T-helper 2 cell (primary cell): ENCODE results near the gene IQGAP2.

ENCODE experiments used
- DNase-seq, 5 experiments: peaks; one replicate each; pipeline versions ENCODE4 v3.0.0 to v3.0.0-alpha.2; 2012 to 2022

Gene IQGAP2

DNA sequence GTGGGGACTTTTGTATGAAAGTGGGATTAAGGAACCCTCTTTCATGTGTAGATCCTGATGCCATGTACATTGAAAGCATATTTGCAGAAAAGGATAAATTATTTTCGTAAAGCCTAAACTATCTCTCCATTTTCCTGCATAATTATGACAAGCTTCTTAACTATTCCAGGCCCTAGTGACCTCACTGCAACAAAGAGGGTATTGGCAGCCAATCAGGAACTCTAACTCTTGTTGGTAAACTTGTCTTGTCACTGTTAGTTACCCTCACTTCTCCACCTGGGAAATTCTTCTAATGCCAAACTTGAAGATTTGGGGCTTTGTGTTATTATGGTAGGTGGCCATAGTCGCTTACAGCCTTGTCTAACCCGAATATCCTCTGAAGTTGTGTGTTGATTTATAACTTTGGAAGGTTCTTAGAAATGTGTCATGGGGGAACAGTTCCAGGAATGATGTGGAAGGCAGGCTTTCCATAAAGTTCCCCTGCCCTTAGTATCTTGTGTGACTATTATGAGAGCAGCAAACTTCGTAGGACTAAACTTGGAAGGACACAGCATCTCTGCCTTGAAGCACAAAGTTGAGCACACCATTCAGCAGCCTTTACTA, 52.5 kb downstream of the IQGAP2 start:
- no peak for DNase-seq

DNA sequence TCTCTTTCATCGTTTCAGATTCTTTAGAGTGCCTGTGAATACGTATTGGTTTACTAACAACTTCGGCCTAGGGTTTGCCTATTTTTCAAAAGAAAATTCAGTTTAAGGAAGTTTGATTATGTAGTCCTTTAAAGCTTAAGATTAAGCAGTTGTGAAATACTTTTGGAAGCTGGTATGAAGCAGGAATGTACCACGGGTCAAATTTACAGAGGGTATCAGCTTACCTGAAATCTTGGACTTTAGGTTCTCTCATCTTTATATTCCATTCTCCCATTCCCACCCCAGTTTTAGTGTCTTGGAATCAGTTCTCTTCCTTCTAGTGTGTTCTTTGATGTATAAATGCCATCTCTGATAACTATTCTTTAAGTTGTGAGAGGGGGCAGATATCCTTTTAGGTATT, 53.2 kb downstream of the IQGAP2 start:
- no peak for DNase-seq

DNA sequence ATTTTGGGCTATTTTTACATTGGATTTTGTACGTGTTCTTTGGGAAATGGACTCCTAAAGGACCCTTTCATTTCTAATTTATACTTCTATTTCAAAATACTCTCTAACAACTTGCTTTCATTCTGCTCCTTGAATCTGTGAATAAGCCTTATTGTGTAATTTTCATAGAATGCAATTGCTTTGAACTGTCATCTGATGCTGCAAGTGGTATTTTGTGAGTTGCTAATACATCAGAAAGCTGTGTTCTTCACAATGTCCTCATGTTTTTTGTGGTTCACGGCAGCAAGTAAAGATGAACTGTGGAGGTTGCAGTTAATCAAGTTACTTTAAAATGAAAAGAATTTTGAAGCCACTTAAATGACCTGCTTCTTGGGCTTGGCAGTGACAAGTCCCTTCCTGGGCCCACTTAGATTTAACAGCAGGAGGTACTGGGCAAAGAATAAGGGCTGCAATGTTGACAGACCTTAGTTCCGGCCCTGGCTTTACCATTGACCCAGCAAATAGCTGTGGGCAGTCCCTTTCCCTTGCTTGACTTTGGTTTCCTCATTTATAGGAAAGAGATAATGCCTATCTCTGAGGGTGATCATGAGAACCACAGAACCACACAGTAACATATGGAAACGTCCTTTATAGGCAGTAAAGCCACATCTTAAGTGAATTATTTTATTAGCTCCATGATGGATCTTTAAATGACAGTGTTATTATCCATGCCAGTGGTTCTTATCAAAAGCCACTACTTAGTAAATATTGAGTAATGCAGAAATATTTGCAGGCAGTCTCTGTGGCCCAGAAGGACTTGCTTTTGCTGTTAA, 54.8 kb downstream of the IQGAP2 start:
- peak in 1 of 5 experiments; percentile 21 for DNase-seq

DNA sequence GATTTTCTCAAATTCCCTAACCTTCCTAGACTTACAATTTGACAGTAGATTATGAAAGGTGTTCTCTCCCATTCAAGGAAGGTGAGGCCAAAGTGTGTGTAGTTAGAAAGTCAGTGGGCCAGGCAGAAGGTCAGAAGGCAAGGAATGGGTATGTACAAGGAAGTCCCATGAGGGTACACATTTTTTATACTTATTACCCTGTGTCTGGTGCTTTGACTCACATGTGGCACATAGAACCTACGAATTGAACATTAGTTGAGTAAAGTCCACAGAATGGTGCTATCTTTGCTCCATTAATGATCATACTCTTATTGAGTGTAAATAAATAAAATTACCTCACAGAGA, 55.4 kb downstream of the IQGAP2 start:
- DNase-seq: no peak

DNA sequence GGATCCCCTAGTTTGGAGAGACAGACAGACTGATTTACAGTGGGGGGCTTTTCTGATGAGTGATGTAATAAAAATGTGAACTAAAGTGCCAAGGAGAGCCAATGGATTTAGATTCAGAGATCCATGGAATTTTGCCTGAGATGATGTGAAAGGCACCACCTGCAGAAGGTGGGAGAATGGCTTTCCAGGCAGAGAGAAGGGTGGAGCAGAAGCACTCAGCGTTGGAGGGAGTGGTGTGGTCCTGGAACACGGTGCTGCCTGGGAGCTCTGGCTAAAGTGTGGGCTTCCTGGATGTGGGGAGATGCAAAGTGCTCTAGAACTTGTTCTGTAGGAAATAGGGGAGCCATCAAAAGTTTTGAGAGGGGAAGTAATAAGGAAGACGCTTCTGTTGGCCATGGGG, 57.0 kb downstream of the IQGAP2 start:
- no peak for DNase-seq

DNA sequence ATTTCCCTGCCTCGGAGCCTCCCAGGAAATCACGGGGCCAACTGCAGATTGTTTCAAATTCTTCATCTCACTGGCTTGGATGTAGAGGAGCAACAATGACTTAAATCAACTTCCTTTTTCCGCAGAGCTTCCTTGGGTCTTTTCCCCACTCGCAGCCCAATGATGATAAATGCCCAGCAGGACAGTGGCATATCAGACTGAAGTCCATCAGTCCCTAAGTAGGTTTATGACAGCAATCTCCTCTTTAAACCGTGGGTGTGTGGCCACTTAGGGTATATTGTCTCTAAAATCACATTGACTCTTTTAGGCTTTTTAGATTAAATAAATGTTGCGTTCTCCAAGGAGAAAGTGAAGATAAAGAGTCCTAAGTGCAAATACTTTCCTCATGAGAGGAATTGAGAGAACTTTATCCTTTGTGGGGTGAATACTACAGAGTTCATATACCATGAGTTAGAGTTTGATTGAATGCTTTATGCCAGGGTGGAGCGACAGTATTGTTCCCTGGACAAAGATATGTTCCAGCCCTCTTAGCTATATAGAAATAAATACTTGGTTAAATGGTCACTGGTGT, 59.1 kb downstream of the IQGAP2 start:
- no peak for DNase-seq

DNA sequence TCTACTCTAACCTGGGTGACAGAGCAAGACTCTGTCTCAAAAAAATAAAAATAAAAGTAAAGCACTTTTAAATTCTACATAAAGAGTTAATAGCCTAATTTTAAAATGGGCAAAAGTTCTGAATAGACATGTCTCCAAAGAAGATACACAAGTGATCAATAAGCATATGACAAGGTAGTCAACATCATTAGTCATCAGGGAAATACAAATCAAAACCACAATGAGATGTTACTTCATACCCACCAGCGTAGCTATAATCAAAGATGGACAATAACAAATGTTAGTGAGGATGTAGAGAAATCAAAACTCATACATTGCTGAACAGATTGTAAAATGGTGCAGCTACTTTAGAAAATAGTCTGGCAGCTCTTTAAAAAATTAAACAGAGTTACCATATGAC, 64.1 kb downstream of the IQGAP2 start:
- DNase-seq: no peak

DNA sequence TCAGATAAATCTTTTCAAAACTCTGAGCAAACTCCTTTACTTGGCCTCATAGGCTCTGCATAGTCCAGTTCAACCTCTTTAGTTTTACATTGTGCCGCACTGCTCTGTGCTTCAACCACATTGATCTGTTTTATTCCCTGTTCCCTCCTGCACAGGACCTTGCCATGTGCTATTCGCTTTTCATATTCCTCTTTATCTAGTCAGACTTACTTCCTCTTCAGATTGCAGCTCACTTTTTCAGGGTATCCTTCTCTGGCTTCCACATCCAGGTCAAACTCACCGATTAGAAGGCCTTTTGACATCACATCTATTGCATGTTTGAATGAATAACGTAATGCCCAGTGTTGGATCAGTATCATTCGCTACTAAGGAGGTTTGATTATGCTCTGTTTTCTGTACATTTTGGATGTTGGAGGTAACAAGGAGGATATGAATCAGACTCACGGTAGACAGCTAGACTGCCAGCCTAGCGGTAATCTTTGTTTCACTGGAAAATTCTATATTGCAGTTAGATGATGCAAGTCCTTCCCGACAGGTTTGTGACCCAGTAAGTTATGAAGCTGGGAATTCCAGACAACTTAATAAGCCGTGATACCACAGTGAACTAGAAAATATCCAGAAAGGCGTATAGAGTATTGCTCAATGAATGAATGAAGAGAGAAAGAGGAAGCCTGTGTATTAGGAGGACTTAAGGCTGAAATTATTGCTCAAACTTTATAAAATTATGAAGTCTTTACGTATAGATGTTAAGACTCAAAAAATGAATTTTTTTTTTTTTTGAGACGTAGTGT, 65.7 kb downstream of the IQGAP2 start:
- no peak for DNase-seq

DNA sequence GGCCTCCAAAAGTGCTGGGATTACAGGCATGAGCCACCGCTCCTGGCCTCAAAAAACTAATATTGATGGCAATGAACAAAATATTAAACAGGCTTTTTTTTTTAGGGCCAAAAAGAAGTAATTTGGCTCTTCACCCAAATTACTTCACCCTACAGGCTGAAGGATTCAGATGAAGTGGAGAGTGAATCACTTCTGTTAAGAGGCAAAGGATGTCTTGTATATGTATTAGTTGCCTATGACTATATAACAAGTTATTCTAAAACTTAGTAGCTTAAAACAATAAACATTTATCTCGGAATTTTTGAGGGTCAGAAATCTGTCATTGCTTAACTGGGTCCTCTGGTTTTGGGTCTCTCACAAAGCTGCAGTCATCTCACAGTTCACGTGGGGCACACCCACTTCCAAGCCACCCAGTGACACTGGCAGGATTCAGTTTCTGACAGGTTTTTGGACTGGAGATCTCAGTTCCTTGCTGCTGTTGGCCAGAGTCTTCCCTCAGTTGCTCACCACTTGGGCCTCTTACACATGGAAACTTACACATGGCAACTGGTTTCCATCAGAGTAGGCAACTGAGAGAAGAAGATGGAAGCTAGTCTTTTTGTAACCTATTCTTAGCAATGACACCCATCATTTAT, 66.7 kb downstream of the IQGAP2 start:
- DNase-seq: no peak

DNA sequence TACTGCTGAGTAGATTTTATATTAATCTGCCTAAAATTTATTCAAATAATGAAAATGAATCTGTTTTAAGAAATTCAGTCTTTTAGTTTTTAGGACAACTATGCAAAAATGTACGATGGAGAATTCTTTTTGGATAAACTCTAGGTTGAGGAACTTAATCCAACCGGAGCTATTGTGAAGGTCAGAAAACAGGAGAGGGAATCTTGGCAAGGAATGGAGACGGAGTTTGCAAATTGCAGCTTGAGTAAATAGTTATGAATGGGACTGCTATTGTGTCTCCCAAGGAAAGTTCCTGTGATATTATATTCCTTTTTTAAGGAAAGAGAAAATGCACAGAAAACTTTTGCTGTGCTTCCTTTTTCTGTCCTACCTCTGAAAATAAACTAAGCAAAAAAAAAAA, 67.9 kb downstream of the IQGAP2 start:
- no peak for DNase-seq

DNA sequence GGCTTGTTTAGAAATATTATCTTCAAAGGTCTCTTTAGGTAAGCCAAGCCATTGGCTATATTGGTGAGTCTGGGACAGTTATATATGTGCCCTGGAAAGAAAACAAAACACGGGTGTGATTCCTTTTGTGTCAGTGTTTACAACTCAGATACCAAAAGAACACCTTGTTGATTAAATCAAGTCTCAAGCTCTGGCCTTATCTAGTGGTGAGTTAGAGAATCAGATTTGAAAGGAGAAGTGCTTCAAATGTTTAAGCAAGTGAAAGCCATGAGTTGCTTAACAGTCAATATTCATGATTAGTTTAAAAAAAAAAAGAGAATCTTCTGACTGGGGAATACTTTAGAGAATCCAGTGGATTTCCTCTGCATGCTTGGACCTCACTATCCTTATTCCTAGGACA, 68.3 kb downstream of the IQGAP2 start:
- peak in 1 of 5 experiments; percentile 75 for DNase-seq

DNA sequence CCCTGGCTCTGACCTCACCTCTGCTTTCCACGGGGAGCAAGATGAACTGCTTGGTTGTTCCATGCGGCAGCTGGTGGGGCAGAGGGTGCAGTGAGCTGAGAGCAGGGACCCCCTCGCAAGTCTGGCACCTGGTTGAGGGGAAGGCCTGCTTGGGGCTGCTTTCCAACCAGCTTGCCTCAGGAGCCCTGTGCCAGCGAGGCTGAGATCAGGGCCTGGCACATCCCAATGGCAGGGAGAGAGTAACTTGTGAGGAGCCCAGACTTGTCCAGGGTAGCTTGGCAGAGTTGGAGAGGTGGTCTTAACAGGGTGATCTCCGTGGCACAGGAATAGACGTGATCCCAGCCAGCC, 68.9 kb downstream of the IQGAP2 start:
- no peak for DNase-seq

DNA sequence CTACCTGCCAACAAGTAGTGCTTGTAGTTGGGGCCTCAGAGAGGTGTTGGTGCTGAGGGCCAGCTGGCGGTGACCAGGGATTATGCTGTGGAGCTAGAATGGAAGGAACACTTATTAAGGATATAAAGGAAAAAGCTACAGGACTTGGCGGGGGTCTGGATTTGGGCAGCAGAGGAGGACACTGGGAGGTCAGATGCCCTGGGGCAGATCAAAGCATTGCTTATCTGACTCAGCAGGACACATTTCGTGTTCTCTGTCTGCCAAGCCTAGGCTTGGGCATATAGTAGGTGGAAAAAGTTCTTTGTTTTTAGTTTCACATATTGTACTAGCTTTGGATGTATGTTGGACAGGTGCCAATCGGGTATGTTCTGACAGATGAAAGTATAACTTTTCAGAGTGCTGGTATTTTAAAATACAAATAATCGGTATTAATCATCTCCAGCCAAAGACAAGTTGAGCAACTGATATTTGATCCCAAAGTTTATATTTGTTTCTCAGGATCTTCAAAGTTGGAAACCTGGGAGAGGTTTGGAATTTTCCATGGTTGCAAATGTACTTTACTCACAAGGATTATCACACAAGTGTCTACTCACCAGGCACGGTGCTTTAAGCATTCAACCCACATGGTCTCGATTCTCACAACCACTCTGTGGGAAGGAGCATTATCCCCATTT, 69.4 kb downstream of the IQGAP2 start:
- peak in 1 of 5 experiments; percentile 44 for DNase-seq

DNA sequence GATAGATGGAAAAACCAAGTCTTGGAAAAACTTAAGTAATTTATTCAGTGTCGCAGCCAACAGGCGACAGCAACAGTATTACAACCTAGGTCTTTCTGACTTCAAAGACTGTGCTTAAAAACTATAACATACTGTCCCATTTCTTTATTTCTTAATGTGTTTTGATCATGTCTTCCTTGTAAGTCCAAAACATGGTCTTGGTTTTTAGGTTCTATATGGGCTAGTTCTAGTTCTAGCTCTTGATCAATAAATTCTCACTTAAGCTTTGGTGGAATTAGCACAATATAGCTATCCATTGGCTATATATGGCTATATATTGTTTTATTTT, 69.9 kb downstream of the IQGAP2 start:
- DNase-seq: no peak

DNA sequence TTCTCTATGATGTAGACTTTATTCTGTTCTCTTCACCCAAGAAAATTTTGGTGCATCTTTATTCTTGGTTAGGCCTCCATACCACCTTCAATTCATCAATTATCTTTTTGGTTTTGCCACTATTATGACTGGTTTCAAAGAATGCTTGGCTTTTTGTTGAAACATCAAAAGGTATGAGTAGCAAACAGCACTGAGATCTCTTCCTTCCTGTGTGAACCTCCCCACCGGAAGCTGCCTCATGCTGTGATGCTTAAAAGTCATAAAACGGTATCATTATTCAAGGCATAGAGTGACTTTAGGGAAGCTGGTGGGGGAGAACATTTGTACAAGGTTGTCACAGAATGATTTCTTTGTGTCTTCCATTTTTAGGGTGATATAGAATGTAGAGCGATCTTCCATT, 70.6 kb downstream of the IQGAP2 start:
- DNase-seq: peak in 4 of 5 experiments; percentile 40 to 93 (median 62)

DNA sequence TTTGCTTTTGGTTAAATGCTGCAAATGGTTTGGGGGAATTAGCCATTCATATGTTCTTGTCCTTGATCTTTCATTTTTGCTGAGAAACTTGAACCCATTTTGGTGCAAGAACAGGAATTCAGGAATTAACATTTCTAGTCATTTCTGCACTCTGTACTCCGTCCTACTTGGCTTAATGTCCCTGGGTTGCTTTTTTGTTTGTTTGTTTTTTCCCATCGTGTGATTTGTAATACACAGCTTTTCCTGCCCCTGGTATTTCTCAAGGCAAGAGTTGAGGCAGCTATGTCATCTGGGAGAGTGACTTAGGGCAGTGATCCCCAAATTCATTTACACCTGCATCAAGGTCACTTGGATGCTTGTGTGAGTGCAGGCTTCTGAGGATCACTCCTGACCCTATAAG, 71.3 kb downstream of the IQGAP2 start:
- DNase-seq: no peak

DNA sequence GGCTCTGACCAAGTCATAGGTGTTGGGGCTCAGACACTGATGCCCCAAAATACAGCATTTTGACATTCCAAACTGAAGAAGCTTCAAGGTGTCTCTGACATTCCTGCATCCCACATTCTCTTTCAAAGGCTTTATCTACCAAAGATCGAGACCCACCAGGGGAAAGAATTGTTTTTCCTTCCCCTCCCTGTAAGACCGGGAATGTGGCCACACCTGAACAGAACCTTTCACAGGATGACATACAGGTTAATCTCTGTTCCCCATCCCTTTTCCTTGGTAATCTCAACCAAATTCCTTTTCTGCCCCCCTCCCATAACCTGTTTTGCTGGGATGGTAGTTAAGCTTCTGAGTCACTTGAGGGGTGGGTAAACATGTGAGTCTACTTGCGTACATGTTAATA, 72.3 kb downstream of the IQGAP2 start:
- no peak for DNase-seq

DNA sequence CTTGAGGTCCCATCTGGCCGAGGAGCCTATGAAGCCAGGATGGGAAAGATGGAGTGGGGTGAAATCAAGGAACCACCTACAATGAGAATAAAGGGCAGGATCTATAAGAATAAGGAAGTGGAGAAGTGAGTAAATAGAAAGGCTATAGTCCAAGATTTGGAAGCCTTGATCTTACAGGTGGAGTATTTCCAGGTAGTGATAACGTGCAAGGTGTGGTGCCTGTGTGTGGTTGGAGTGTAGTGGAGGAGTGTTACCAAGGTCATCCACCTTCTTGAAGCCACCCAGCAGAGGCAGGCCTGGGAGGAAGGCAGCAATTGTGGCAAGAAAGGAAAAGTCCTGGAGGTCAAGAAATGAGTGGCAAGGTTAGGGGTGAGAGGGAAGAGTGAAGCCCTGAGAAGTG, 72.9 kb downstream of the IQGAP2 start:
- no peak for DNase-seq

DNA sequence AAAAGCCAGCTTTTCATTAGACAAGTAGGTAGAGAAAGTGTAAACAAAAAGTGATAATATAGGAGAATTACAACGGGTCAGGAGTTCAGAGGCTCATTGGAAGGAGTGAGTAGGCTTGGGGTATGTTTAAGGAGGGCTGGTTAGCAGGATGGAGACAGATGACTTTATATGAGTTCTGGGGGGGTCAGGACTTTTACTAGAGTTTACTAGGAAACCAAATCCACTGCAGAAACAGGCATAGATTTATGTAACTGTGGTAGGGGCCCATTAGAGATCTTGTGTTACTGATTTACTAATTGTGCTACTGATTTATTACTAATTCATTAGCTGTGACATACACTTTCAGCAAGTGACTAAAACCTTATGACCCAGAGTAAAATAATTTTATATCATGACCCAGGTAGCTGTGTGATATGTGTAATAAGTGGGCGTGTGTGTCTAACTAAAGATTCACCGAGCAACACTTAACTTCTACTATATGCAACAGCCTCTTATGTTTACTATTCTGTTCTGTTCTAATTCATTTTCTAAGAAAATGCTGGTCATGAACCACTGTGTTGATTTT, 73.5 kb downstream of the IQGAP2 start:
- DNase-seq: no peak

DNA sequence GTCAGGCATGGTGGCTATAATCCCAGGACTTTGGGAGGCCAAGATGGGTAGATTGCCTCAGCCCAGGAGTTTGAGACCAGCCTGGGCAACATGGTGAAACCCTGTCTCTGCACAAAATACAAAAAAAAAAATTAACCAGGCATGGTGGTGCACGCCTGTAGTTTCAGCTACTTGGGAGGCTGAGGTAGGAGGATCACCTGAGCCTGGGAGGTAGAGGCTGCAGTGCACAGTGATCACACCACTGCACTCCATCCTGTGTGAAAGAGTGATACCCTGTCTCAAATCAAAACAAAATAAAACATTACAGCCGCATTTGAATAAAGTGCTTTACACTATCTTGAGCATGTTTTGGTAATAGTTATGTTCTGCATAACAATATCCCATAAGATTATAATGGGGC, 74.0 kb downstream of the IQGAP2 start:
- DNase-seq: no peak

DNA sequence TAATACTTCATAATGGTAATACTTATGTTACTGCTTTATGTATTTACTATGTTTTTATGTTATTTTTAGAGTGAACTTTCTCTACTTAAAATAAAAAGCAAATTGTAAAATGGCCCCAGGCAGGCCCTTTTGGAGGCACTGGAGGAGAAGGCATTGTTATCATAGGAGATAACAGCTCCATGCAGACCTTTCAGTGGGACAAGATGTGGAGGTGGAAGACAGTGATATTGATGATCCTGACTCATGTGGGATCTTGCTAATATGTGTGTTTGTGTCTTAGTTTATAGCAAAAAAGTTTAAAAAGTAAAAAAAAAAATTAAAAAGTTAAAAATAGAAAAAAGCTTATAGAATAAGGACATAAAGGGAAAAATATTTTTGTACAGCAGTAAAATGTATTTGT, 74.5 kb downstream of the IQGAP2 start:
- DNase-seq: no peak

DNA sequence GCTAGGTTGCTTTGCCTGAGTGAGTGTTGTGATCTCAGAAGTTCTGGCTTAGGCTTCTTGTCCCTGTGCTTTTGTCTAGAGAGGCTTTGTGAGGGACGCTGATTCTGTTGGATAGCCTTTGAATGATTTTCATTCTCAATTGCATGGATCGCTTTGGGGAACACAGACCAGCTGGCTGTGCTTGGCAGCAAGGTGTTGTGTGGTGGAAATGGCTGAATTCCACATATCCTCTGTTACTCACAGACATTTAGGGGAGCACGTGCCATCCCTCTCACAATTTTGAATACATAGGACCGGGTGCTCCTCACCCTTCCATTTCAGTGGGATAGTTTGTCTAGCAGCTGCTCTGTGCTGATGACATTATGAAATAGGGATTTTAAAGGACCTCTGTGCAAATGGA, 76.2 kb downstream of the IQGAP2 start:
- no peak for DNase-seq
